HCT116 (cell line): ENCODE data around the gene MXRA8. TPM values are rescaled to one million over a fixed set of nuclear protein-coding genes. Genes with fewer than 3 reads are reported as not detected.
"Not testable (repeated sequence)": the region's sequence is repeated elsewhere in the genome, so short reads cannot be mapped to it uniquely, and the experiment has no call there.

ENCODE experiments used
- ATAC-seq: fragments of 200-7000 bp; cut with Tn5 transposase; 2 replicates; pipeline ENCODE4 v1.9.1; 2020; ENCODE audit warnings: mild to moderate bottlenecking, moderate library complexity
- BruUV-seq: library from RNA; stranded (reverse); fragments of 400-500 nt; replicated peaks from 2 replicates; lab custom pipeline; 2021; lab: Mats Ljungman, UMichigan
- CTCF ChIA-PET: fragments of 300-600 bp; sonication (Branson Sonifier 250); formaldehyde crosslinking; loops from one replicate; lab custom pipeline; 2021; ENCODE audit warnings: antibody characterized with exemption; lab: Charles Lee
- POLR2A ChIA-PET: fragments of 300-600, 350-600 bp; sonication (Branson Sonifier 250); formaldehyde crosslinking; loops from one replicate; lab custom pipeline; 2021; ENCODE audit warnings: antibody characterized with exemption; lab: Charles Lee
- RAD21 ChIA-PET, 2 experiments: fragments of 300-600 bp; sonication (Branson Sonifier 250); formaldehyde crosslinking; loops; one replicate each; lab custom pipeline; 2023; ENCODE audit warnings: low total read pairs in 2 of 2; ENCODE audit not compliant: uncharacterized antibody in 2 of 2, unreplicated experiment in 2 of 2, low non-redundant PET in 1 of 2; lab: Charles Lee
- DNase-seq: peaks from one replicate; pipeline ENCODE4 v3.0.0-alpha.2; 2010; ENCODE audit warnings: low read depth, low spot score
- H2AFZ ChIP-seq: fragments of 200-600 bp; shearing (Covaris generic), sonication (generic); 2 replicates; pipeline ENCODE4 v1.6.1; 2017; ENCODE audit warnings: low read depth, mixed run types, mixed read lengths, antibody characterized with exemption, low read length; ENCODE audit not compliant: poor library complexity, severe bottlenecking
- H3K27ac ChIP-seq: 2 replicates; pipeline ENCODE4 v1.5.1; 2012; ENCODE audit warnings: low read depth, low read length
- H3K27me3 ChIP-seq: fragments of 200-600 bp; sonication (generic); 2 replicates; pipeline ENCODE4 v1.6.1; 2016; ENCODE audit warnings: mixed run types, low read length, mixed read lengths; ENCODE audit not compliant: insufficient read depth
- H3K36me3 ChIP-seq, 2 experiments: fragments of 200-500 bp in 1 of 2; fragments of 200-600 bp in 1 of 2; sonication (Bioruptor generic) in 1 of 2; sonication (generic) in 1 of 2; 2 replicates each; pipeline versions ENCODE4 v1.5.1 to v1.6.1; 2014 to 2016; ENCODE audit warnings: low read length in 2 of 2, inconsistent platforms in 1 of 2, mixed read lengths in 1 of 2, mixed run types in 1 of 2; ENCODE audit not compliant: insufficient read depth in 2 of 2, control insufficient read depth in 1 of 2
- H3K4me1 ChIP-seq, 2 experiments: fragments of 200-600 bp in 1 of 2; sonication (generic) in 1 of 2; 2 replicates each; pipeline versions ENCODE4 v1.5.1 to v1.6.1; 2012 to 2017; ENCODE audit warnings: low read length in 2 of 2, inconsistent platforms in 1 of 2, mild to moderate bottlenecking in 1 of 2, mixed read lengths in 1 of 2, mixed run types in 1 of 2, moderate library complexity in 1 of 2; ENCODE audit not compliant: insufficient read depth in 2 of 2, control insufficient read depth in 1 of 2
- H3K4me2 ChIP-seq: fragments of 200-600 bp; sonication (generic); 2 replicates; pipeline ENCODE4 v1.6.1; 2017; ENCODE audit warnings: mixed run types, low read length, mixed read lengths
- H3K4me3 ChIP-seq, 2 experiments: fragments of 200-600 bp in 1 of 2; sonication (generic) in 1 of 2; replicated peaks in 1 of 2; 2 replicates each; pipeline ENCODE4 v1.5.1; 2011 to 2016; ENCODE audit warnings: low read length in 2 of 2, control low read depth in 1 of 2, low read depth in 1 of 2, mild to moderate bottlenecking in 1 of 2, mixed read lengths in 1 of 2, mixed run types in 1 of 2
- H3K79me2 ChIP-seq: fragments of 200-600 bp; sonication (generic); 2 replicates; pipeline ENCODE4 v1.6.1; 2017; ENCODE audit warnings: mild to moderate bottlenecking, mixed run types, low read length, moderate library complexity, mixed read lengths; ENCODE audit not compliant: insufficient read depth
- H3K9ac ChIP-seq: fragments of 200-600 bp; sonication (generic); 2 replicates; pipeline ENCODE4 v1.6.1; 2016; ENCODE audit warnings: low read length, mixed read lengths
- H3K9me2 ChIP-seq: fragments of 200-600 bp; sonication (generic), shearing (Covaris generic); 2 replicates; pipeline ENCODE4 v1.6.1; 2017; ENCODE audit warnings: mixed run types, mild to moderate bottlenecking, moderate library complexity; ENCODE audit not compliant: insufficient read depth
- H3K9me3 ChIP-seq, 2 experiments: fragments of 200-500 bp in 1 of 2; fragments of 200-600 bp in 1 of 2; sonication (Bioruptor generic) in 1 of 2; sonication (generic) in 1 of 2; 2 replicates each; pipeline ENCODE4 v1.6.1; 2014 to 2017; ENCODE audit warnings: low read length in 2 of 2, mixed read lengths in 2 of 2, inconsistent platforms in 1 of 2, low read depth in 1 of 2, mild to moderate bottlenecking in 1 of 2, mixed run types in 1 of 2, moderate library complexity in 1 of 2; ENCODE audit not compliant: control insufficient read depth in 1 of 2, insufficient read depth in 1 of 2
- H4K20me1 ChIP-seq: fragments of 200-600 bp; sonication (generic), shearing (Covaris generic); 2 replicates; pipeline ENCODE4 v1.6.1; 2017; ENCODE audit warnings: mixed run types, mild to moderate bottlenecking, moderate library complexity; ENCODE audit not compliant: insufficient read depth
- ATF3 ChIP-seq: IDR thresholded peaks from 2 replicates; pipeline ENCODE4 v1.6.1; 2012
- CBX3 ChIP-seq: IDR thresholded peaks from 2 replicates; pipeline ENCODE4 v1.6.1; 2012; ENCODE audit warnings: low read depth
- EZH2 ChIP-seq: fragments of 200-600 bp; sonication (generic); IDR thresholded peaks from 2 replicates; pipeline ENCODE4 v1.6.1; 2017; ENCODE audit warnings: antibody characterized with exemption, mixed run types
- MAX ChIP-seq: IDR thresholded peaks from 2 replicates; pipeline ENCODE4 v1.6.1; 2012
- POLR2A ChIP-seq: IDR thresholded peaks from 2 replicates; pipeline ENCODE4 v1.7.0; 2011; ENCODE audit warnings: borderline replicate concordance; ENCODE audit not compliant: insufficient read depth, insufficient read length; ENCODE audit errors: extremely low read depth
- POLR2AphosphoS5 ChIP-seq: IDR thresholded peaks from 2 replicates; pipeline ENCODE4 v1.6.1; 2011; ENCODE audit warnings: mild to moderate bottlenecking, low read depth, low read length, moderate library complexity
- SIN3A ChIP-seq: IDR thresholded peaks from 2 replicates; pipeline ENCODE4 v1.6.1; 2012; ENCODE audit warnings: low read depth
- SP1 ChIP-seq: IDR thresholded peaks from 2 replicates; pipeline ENCODE4 v1.6.1; 2012; ENCODE audit warnings: low read depth
- ZFX ChIP-seq: fragments of 450-650 bp; IDR thresholded peaks from 2 replicates; pipeline ENCODE4 v1.6.1; 2017
- intact Hi-C: fragments of 100-400 bp; cut with micrococcal nuclease; formaldehyde crosslinking; loops from 2 replicates; pipeline ENCODE4 v1.10.0; 2022
- total RNA-seq: library from RNA; stranded (reverse); gene quantifications from one replicate; pipeline ENCODE4 v1.2.1, GENCODE V29; 2021; ENCODE audit not compliant: unreplicated experiment

Gene MXRA8
- total RNA-seq, 1 experiment from 2014 or later: 0.74 TPM

- BruUV-seq: no TSS peak
- H3K27me3 ChIP-seq: no peaks in the 10 kb centered on the region
- no peak overlapping the region for H3K4me3 ChIP-seq
- ChIA-PET CTCF (no interaction called here), RAD21 (no interaction called here), POLR2A (no interaction called here)
- no peaks in the 10 kb centered on the region for H3K9me2 ChIP-seq
- H3K9me3 ChIP-seq: no peaks in the 10 kb centered on the region
- H4K20me1 ChIP-seq: peaks cover 9% of the 10 kb centered on the region; the same call in 1 of the 2 replicates
- TF ChIP-seq SP1 (no peak), SIN3A (no peak), ATF3 (no peak), EZH2 (no peak), MAX (no peak), ZFX (no peak), POLR2AphosphoS5 (no peak), CBX3 (no peak), POLR2A (no peak)
- no peak overlapping the region for H2AFZ ChIP-seq
- no peak overlapping the region for H3K27ac ChIP-seq
- ATAC-seq (no peak), DNase-seq (no peak)
- intact Hi-C loops: loop anchor here (2.0 kb wide), 1 partner anchor 37 kb away; no protein-coding TSS in a partner anchor
- no peak overlapping the region for H3K4me2 ChIP-seq
- H3K79me2 ChIP-seq: peaks cover 85% of the 10 kb centered on the region
- H3K4me1 ChIP-seq: peaks cover 23 to 50% of the 10 kb centered on the region in 2 experiments
- H3K9ac ChIP-seq: no peak overlapping the region
- H3K36me3 ChIP-seq: peaks cover 17 to 42% of the 10 kb centered on the region in 2 experiments
Observed at GRCh38 chr1:1403653-1404052, 45.3 kb upstream of the MXRA8 start.

GRCh38 chr1:1402901-1403392 is 44.6 kb upstream of the MXRA8 start:
- H4K20me1 ChIP-seq, H3K9me2 ChIP-seq, H3K9ac ChIP-seq, RAD21 ChIA-PET, H3K27me3 ChIP-seq, BruUV-seq, H2AFZ ChIP-seq, H3K4me2 ChIP-seq, H3K9me3 ChIP-seq, DNase-seq, POLR2A ChIA-PET, ATAC-seq, H3K4me3 ChIP-seq: not testable (repeated sequence)
- intact Hi-C loops: loop anchor here (2.0 kb wide), 1 partner anchor 38 kb away; no protein-coding TSS in a partner anchor
- Histone ChIP-seq H3K27ac (0 out of 2 replicates have a peak overlapping the region, but pooled peaks have one; percentile 86), H3K4me1 (peaks cover 19 to 49% of the 10 kb centered on the region in 2 experiments), H3K79me2 (peaks cover 85% of the 10 kb centered on the region), H3K36me3 (peaks cover 17 to 43% of the 10 kb centered on the region in 2 experiments)
- CTCF ChIA-PET: interaction anchor here (1.0 to 1.6 kb wide), 3 partner anchors 13 to 38 kb away, joined by 4 to 9 read pairs (median 5); partner anchors contain the start of gene AURKAIP1
